Neuronal stem cell (in vitro differentiated cells): ENCODE results near the gene PER1.

Experiments
- DNase-seq: peaks from one replicate; pipeline ENCODE4 v3.0.0-alpha.2; 2013; ENCODE audit warnings: low spot score
- H2AFZ ChIP-seq: one replicate; pipeline ENCODE4 v1.6.1; 2013; ENCODE audit warnings: mild to moderate bottlenecking, low read length, inconsistent platforms
- H2AK5ac ChIP-seq: 2 replicates; pipeline ENCODE4 v1.6.1; 2013; ENCODE audit warnings: low read depth, mild to moderate bottlenecking, inconsistent platforms, low read length, moderate library complexity, mixed read lengths
- H2BK120ac ChIP-seq: 2 replicates; pipeline ENCODE4 v1.6.1; 2013; ENCODE audit warnings: low read depth, mild to moderate bottlenecking, inconsistent platforms, low read length, moderate library complexity, mixed read lengths
- H2BK12ac ChIP-seq: one replicate; pipeline ENCODE4 v1.6.1; 2013; ENCODE audit warnings: low read length, inconsistent platforms
- H2BK15ac ChIP-seq: 2 replicates; pipeline ENCODE4 v1.6.1; 2013; ENCODE audit warnings: mild to moderate bottlenecking, low read length, inconsistent platforms, mixed read lengths
- H2BK5ac ChIP-seq: one replicate; pipeline ENCODE4 v1.6.1; 2013; ENCODE audit warnings: inconsistent platforms, mild to moderate bottlenecking, low read length, moderate library complexity
- H3K14ac ChIP-seq: one replicate; pipeline ENCODE4 v1.6.1; 2013; ENCODE audit warnings: low read length, inconsistent platforms
- H3K18ac ChIP-seq: 2 replicates; pipeline ENCODE4 v1.6.1; 2013; ENCODE audit warnings: low read length, inconsistent platforms
- H3K23ac ChIP-seq: 2 replicates; pipeline ENCODE4 v1.6.1; 2013; ENCODE audit warnings: low read depth, mild to moderate bottlenecking, mixed read lengths, low read length, inconsistent platforms; ENCODE audit not compliant: poor library complexity
- H3K27ac ChIP-seq: replicated peaks from 3 replicates; pipeline ENCODE4 v1.5.1; 2013; ENCODE audit warnings: low read length, inconsistent platforms
- H3K27me3 ChIP-seq, 3 experiments: 2 replicates each; pipeline ENCODE4 v1.6.1; 2013; ENCODE audit warnings: low read length in 3 of 3, mild to moderate bottlenecking in 2 of 3, inconsistent platforms in 1 of 3, low read depth in 1 of 3, mixed read lengths in 1 of 3, moderate library complexity in 1 of 3; ENCODE audit not compliant: control insufficient read depth in 3 of 3, insufficient read depth in 3 of 3
- H3K36me3 ChIP-seq, 2 donors: replicated peaks in 1 of 2; 2 replicates each; pipeline ENCODE4 v1.6.1; 2013; ENCODE audit warnings: low read length in 2 of 2; ENCODE audit not compliant: control insufficient read depth in 2 of 2, insufficient read depth in 2 of 2
- H3K4ac ChIP-seq: 2 replicates; pipeline ENCODE4 v1.6.1; 2013; ENCODE audit warnings: inconsistent platforms, mild to moderate bottlenecking, low read length, moderate library complexity
- H3K4me1 ChIP-seq, 2 donors: 1 replicate in 1 of 2; 2 replicates in 1 of 2; pipeline ENCODE4 v1.6.1; 2013; ENCODE audit warnings: low read length in 2 of 2, low read depth in 1 of 2; ENCODE audit not compliant: control insufficient read depth in 2 of 2, insufficient read depth in 1 of 2
- H3K4me2 ChIP-seq: one replicate; pipeline ENCODE4 v1.6.1; 2013; ENCODE audit warnings: mild to moderate bottlenecking, low read length, inconsistent platforms; ENCODE audit not compliant: insufficient read depth, poor library complexity, severe bottlenecking
- H3K4me3 ChIP-seq, 2 donors: 2 replicates each; pipeline ENCODE4 v1.5.1; 2013; ENCODE audit warnings: low read length in 2 of 2, mild to moderate bottlenecking in 2 of 2, inconsistent platforms in 1 of 2, moderate library complexity in 1 of 2
- H3K79me1 ChIP-seq: one replicate; pipeline ENCODE4 v1.6.1; 2013; ENCODE audit warnings: low read depth, mild to moderate bottlenecking, inconsistent platforms, low read length, moderate library complexity
- H3K9ac ChIP-seq: one replicate; pipeline ENCODE4 v1.6.1; 2013; ENCODE audit warnings: mild to moderate bottlenecking, low read depth, low read length, inconsistent platforms; ENCODE audit not compliant: poor library complexity
- H3K9me3 ChIP-seq, 2 donors: replicated peaks in 1 of 2; 2 replicates each; pipeline versions ENCODE3 to v1.6.1; 2013; ENCODE audit warnings: low read length in 2 of 2, mild to moderate bottlenecking in 2 of 2, inconsistent platforms in 1 of 2, low read depth in 1 of 2, mixed read lengths in 1 of 2, moderate library complexity in 1 of 2; ENCODE audit not compliant: control insufficient read depth in 2 of 2, insufficient read depth in 1 of 2
- H4K8ac ChIP-seq: one replicate; pipeline ENCODE4 v1.6.1; 2013; ENCODE audit warnings: low read depth, mild to moderate bottlenecking, inconsistent platforms, low read length, moderate library complexity
- H4K91ac ChIP-seq: one replicate; pipeline ENCODE4 v1.6.1; 2013; ENCODE audit warnings: low read length, low read depth, mild to moderate bottlenecking, inconsistent platforms; ENCODE audit not compliant: poor library complexity
- WGBS, 2 donors: extraction: QIAGEN DNeasy Blood & Tissue Kit; methylation state at CpG; one replicate each; pipeline ENCODE4 v1.1.7; 2013; ENCODE audit warnings: missing lambda C conversion rate in 2 of 2, mixed read lengths in 1 of 2; ENCODE audit not compliant: insufficient read length in 2 of 2, insufficient replicate concordance in 1 of 2; ENCODE audit errors: extremely low coverage in 2 of 2; 5-methylcytosine and 5-hydroxymethylcytosine counted together

Gene PER1

DNA sequence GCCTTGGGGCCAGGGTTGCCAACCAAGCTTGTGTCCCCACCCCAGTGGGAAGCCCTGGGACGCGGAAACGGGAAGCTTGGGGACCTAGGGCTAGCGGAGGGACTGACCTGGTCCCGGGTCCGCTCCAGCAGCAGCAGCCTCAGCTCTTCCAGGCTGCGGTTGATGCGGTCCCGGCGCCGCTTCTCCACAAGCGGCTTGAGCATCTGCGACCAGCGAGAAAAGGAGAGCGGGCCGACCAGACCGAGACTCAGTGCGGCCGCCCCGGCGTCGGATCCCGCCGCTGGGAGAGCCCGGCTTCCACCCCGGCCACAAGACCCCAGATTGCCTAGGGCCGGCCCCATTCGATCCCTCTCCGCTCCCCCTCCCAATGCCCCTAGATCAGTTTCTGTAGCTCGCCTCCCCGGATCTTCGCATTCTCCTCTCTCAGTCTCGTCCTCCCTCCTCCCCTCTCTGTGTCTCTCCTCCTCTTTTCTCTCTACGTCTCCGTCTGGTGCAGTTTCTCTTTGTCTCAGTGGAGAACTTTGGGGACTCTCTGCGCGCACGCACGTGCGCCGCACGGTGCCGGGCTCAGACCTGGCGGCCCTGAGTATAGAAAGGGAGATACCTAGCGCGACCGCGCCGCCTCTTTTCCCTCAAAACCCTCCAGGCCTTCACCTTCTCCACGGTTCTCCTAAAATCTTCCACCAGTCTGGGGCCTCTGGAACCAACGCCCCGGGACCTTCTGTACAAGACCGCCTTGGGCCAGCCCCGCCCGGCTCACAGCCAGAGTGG, 29.1 kb downstream of the PER1 start:
- Histone ChIP-seq H2BK12ac (peak overlapping the region; percentile 44), H3K4me3 (peak overlapping the region; percentile 67 to 91), H3K9ac (peak overlapping the region; percentile 55), H4K91ac (no peak overlapping the region), H2AK5ac (peak overlapping the region; percentile 54), H3K36me3 (no peaks in the 10 kb centered on the region), H2BK15ac (no peak overlapping the region), H3K4ac (no peak overlapping the region), H3K27ac (no peak overlapping the region), H3K4me1 (peaks cover 20 to 32% of the 10 kb centered on the region in 2 donors), H3K79me1 (no peaks in the 10 kb centered on the region), H3K4me2 (peak overlapping the region; percentile 99), H3K9me3 (no peaks in the 10 kb centered on the region), H2AFZ (peak overlapping the region; percentile 86), H3K18ac (peak overlapping the region; percentile 91), H3K14ac (no peak overlapping the region), H3K23ac (peak overlapping the region; percentile 12), H2BK5ac (peak overlapping the region; percentile 32), H4K8ac (no peak overlapping the region), H2BK120ac (no peak overlapping the region), H3K27me3 (peaks cover 14 to 49% (median 28%) of the 10 kb centered on the region in 3 experiments)
- DNase-seq: peak; percentile 27
- WGBS, 2 donors: no CpG with 5 or more reads among the region's 55 CpGs

- WGBS, 2 donors: no CpG with 5 or more reads among the region's 29 CpGs
- peak overlapping the region; percentile 99 for H3K4me2 ChIP-seq
- peak overlapping the region; percentile 75 for H3K9ac ChIP-seq
- no peaks in the 10 kb centered on the region for H3K79me1 ChIP-seq
- peak overlapping the region; percentile 91 for H3K18ac ChIP-seq
- H3K14ac ChIP-seq: no peak overlapping the region
- H3K27me3 ChIP-seq: peaks cover 14 to 53% (median 31%) of the 10 kb centered on the region in 3 experiments
- peak overlapping the region; percentile 32 for H2BK5ac ChIP-seq
- no peaks in the 10 kb centered on the region for H3K9me3 ChIP-seq
- no peak overlapping the region for H4K91ac ChIP-seq
- DNase-seq: no peak
- peaks cover 22 to 34% of the 10 kb centered on the region in 2 donors for H3K4me1 ChIP-seq
- no peak overlapping the region for H2BK120ac ChIP-seq
- no peak overlapping the region for H3K27ac ChIP-seq
- peak overlapping the region; percentile 86 for H2AFZ ChIP-seq
- H3K4me3 ChIP-seq: peak overlapping the region; percentile 67 to 91
- H3K36me3 ChIP-seq: no peaks in the 10 kb centered on the region
- H4K8ac ChIP-seq: no peak overlapping the region
- no peak overlapping the region for H2BK15ac ChIP-seq
- H3K23ac ChIP-seq: peak overlapping the region; percentile 12
- H3K4ac ChIP-seq: no peak overlapping the region
- peak overlapping the region; percentile 44 for H2BK12ac ChIP-seq
- H2AK5ac ChIP-seq: peak overlapping the region; percentile 47
Measured at GRCh38 chr17:8122422-8122923, 29.7 kb downstream of the PER1 start.

DNA sequence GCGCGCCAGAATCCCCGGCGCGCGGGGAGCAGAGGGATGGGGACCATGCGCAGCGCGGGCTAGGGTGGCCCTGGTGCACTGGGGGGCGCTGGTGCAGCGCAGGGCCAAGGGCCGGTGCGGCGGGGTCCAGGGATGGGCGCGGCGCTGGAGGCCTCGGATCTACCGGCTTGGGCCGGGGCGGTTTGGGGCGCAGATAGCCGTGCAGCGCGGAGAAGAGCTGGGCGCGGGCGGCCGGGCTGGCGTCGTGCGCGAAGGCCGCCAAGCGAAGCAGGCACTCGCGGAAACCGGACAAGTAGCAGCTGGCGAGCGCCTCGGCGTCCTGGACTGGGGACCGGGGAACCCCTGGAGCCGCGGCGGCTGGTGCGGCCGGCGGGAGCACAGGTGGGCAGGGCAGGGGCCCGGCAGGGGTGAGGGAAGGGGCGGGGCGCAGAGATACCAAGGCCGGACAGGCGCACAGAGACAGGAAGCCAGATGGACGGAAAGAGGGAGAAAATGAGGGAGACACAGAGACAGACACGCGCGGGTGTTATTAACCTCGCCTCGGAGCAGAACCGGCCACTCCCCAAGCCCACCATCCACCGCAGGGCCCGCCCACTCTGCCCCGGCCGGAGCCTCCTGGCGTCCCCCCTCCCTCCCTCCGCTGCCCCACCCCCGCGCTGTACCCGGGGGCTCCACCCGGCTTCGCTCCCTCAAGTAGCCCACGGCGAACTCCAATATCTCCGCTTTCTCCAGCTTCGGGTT, 30.4 kb downstream of the PER1 start:
- H2BK5ac ChIP-seq: peak overlapping the region; percentile 6
- H2BK12ac ChIP-seq: no peak overlapping the region
- no peak overlapping the region for H4K91ac ChIP-seq
- H3K23ac ChIP-seq: no peak overlapping the region
- H3K4ac ChIP-seq: no peak overlapping the region
- peak overlapping the region; percentile 86 for H2AFZ ChIP-seq
- DNase-seq: peak; percentile 84
- H4K8ac ChIP-seq: no peak overlapping the region
- H3K79me1 ChIP-seq: no peaks in the 10 kb centered on the region
- H3K4me1 ChIP-seq: peaks cover 21 to 33% of the 10 kb centered on the region in 2 donors
- H2AK5ac ChIP-seq: no peak overlapping the region
- peak overlapping the region; percentile 91 for H3K18ac ChIP-seq
- H2BK15ac ChIP-seq: no peak overlapping the region
- no peak overlapping the region for H3K14ac ChIP-seq
- H3K4me3 ChIP-seq: peak overlapping the region; percentile 67 to 91
- no peak overlapping the region for H3K27ac ChIP-seq
- H3K27me3 ChIP-seq: peaks cover 14 to 54% (median 35%) of the 10 kb centered on the region in 3 experiments
- peak overlapping the region; percentile 99 for H3K4me2 ChIP-seq
- no peaks in the 10 kb centered on the region for H3K9me3 ChIP-seq
- H2BK120ac ChIP-seq: no peak overlapping the region
- H3K9ac ChIP-seq: peak overlapping the region; percentile 75
- no CpG with 5 or more reads among the region's 76 CpGs for WGBS, 2 donors
- H3K36me3 ChIP-seq: no peaks in the 10 kb centered on the region

DNA sequence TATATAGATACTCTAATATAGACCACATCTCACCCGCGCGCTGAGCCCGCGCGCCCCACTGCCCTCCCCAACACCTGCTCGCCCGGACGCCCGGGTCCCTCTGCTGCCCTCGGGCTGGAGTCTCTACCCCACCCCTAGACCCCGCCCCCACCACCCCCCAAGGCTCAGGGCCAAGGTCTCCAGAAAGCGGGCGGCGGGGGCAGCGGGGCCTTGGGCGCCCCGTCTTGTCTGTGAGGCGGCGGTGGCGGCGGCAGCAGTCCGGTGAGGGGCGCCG, 30.9 kb downstream of the PER1 start:
- peaks cover 20 to 33% of the 10 kb centered on the region in 2 donors for H3K4me1 ChIP-seq
- no peak overlapping the region for H3K23ac ChIP-seq
- H3K4ac ChIP-seq: no peak overlapping the region
- peaks cover 14 to 56% (median 40%) of the 10 kb centered on the region in 3 experiments for H3K27me3 ChIP-seq
- H4K8ac ChIP-seq: no peak overlapping the region
- H3K27ac ChIP-seq: no peak overlapping the region
- H3K4me3 ChIP-seq: peak overlapping the region; percentile 67 to 91
- WGBS, 2 donors: no CpG with 5 or more reads among the region's 25 CpGs
- H2BK15ac ChIP-seq: no peak overlapping the region
- no peaks in the 10 kb centered on the region for H3K9me3 ChIP-seq
- H3K9ac ChIP-seq: no peak overlapping the region
- H2AFZ ChIP-seq: peak overlapping the region; percentile 86
- H3K18ac ChIP-seq: no peak overlapping the region
- H3K4me2 ChIP-seq: peak overlapping the region; percentile 99
- no peak overlapping the region for H2BK5ac ChIP-seq
- H2BK12ac ChIP-seq: no peak overlapping the region
- H3K36me3 ChIP-seq: no peaks in the 10 kb centered on the region
- H2BK120ac ChIP-seq: no peak overlapping the region
- no peaks in the 10 kb centered on the region for H3K79me1 ChIP-seq
- no peak overlapping the region for H4K91ac ChIP-seq
- DNase-seq: no peak
- no peak overlapping the region for H3K14ac ChIP-seq
- no peak overlapping the region for H2AK5ac ChIP-seq
